HG02885 (cell line): Measurements from ENCODE around the gene SH3GLB1.

Experiments used
- ATAC-seq: cut with Tn5 transposase; IDR thresholded peaks from one replicate; pipeline ENCODE4 v1.9.1; 2021; ENCODE audit warnings: mild to moderate bottlenecking; ENCODE audit not compliant: unreplicated experiment, poor library complexity

The SH3GLB1 gene

DNA sequence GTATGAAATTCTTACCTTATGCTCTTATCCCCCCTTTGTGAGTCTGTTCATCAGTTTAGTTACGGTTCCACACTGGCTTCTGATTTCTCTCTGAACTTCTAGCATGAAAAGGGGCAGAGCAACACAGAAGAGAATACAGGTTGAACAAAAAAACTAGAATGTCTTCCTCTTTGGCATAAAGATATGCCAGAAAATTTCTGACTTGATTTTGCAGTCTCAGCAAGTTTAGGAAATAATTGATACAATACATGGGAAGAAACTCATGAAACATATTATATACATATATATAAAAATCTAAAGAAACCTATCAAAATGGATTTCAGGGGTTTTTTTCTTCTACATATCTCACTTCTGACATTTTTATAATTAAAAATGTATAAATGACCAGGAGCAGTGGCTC lies 27.0 kb downstream of the SH3GLB1 start:
- no peak for ATAC-seq

DNA sequence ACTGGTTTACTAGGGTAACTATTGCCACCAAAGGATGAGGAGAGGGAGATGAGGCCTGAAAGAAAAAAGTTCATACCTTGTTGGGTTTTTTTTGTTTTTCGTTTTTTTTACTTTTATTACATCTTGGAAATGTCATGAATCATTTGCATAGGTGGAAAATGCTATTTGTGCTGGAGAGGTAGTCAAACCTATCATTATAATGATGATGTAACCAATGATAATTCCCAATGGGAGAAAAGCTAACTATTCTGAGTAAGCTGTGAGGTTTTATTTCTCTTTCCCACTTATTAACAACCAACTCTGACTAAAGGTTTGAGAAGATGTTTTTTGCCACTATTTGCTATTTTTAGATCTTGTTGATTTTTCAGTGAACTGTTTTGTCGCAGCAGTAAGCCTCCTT lies 29.0 kb downstream of the SH3GLB1 start:
- no peak for ATAC-seq

GRCh38 chr1:86739648-86740509 lies 35.5 kb downstream of the SH3GLB1 start:
- peak; percentile 80 for ATAC-seq

DNA sequence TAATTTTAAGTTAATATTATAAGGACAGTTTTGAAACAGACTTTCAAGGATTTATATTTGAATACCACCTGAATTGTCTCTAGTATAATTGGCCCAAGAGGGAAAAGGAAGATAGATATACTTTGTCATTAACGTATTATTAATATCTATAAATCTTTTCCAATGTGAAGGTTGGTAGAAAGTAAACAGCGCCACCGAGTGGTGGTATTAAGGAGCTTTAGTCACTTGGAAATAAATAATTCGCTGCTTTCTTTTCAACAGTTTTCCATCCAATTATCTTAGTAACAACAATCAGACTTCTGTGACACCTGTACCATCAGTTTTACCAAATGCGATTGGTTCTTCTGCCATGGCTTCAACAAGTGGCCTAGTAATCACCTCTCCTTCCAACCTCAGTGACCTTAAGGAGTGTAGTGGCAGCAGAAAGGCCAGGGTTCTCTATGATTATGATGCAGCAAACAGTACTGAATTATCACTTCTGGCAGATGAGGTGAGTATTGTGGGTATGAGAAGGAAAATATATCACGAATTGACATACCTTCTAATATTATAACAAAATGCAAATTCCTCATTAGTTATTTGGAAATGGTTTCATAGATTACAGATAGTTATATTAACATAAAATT lies 37.7 kb downstream of the SH3GLB1 start:
- no peak for ATAC-seq

GRCh38 chr1:86747304-86747703 lies 42.9 kb downstream of the SH3GLB1 start:
- ATAC-seq = no peak

GRCh38 chr1:86748622-86749373 lies 44.4 kb downstream of the SH3GLB1 start:
- no peak for ATAC-seq

GRCh38 chr1:86750076-86750475 lies 45.7 kb downstream of the SH3GLB1 start:
- no peak for ATAC-seq

GRCh38 chr1:86750530-86750929 lies 46.2 kb downstream of the SH3GLB1 start:
- no peak for ATAC-seq

GRCh38 chr1:86751923-86752322 lies 47.5 kb downstream of the SH3GLB1 start:
- ATAC-seq = no peak

DNA sequence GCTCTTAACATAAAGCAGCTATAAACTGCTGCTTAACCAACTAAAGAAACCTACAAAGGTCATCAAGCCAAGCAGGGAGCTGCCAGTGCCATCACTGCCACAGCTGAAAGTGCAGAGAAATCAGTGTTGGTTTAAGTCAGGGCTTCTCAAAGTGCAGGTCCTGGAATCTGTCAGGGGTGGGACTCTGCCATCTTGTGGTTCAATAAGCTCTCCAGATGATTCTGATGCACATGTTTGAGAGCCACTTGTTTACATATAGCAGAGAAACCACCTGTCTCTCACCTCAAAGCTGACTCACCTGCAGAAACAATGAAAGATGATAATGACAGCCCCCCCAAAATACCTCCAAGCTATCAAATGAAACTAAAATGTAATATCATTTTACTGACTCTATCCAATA lies 49.3 kb downstream of the SH3GLB1 start:
- ATAC-seq = no peak

DNA sequence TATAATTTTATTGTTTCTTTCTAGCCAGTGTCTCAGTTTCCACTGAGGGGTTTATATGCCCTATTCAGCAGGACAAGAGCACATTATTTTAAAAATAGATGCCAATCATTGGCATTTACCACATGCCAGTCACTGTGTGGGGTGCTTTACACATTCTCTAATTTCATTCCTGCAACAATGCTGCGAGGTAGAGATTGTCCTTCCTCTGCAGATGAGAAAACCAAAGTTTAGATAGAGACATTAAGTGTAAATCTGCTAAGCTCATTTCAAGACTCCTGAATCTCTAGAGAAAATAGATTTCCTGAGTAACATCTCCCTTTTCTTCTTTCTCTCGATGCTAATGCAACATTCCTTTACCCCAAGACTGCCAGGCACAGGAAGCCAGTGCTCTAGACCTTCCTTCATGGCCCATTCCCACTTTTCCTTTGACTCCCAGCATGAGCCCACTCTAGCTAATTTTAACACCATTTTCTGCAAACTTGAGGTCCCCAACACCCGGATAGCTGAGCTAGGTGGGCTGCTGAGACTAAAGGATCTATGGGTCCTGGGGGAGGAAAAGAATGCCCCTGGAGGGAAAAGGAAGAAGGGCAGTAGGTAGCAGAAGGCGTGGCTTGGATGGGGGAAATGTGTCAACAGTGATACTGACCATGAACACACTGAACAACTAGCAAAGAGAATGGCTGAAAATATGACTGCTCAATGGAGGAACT lies 50.0 kb downstream of the SH3GLB1 start:
- ATAC-seq = no peak

GRCh38 chr1:86756062-86756406 lies 51.7 kb downstream of the SH3GLB1 start:
- no peak for ATAC-seq

GRCh38 chr1:86757272-86757984 lies 53.1 kb downstream of the SH3GLB1 start:
- no peak for ATAC-seq

DNA sequence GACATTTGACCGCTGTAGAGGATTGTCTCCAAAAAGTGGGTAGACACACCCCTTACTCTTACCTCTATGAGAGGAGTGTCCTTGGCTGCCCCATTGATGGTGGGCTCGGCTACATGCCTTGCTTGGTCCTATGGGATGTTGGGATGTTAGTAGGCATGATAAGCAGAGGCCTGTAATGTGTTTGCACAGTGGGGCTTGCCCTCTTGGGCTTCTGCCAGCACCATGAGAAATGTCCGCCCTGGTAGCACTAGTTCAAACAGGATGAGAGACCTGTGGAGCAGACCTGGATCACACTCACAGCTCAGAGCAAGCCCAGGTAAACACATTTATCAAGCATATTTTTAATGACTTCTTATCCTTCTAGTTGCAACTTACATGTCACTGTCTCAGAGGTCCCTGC lies 54.2 kb downstream of the SH3GLB1 start:
- ATAC-seq = no peak

DNA sequence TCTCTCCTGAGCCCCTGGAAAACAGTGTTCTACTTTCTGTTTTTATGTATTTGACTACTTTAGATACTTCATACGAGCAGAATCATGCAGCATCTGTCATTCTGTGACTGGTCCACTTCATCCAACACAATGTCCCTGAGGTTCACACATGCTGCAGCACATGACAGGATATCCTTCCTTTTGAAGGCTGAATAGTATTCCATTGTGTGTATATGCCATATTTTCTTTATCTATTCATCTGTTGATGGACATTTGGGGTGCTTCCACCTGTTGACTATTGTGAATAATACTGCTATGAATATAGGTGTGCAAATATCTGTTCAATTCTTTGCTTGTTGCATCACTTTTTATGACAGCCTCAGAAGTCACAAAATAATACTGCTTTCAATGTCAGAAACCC lies 55.8 kb downstream of the SH3GLB1 start:
- no peak for ATAC-seq

GRCh38 chr1:86762336-86762735 lies 58.0 kb downstream of the SH3GLB1 start:
- no peak for ATAC-seq

DNA sequence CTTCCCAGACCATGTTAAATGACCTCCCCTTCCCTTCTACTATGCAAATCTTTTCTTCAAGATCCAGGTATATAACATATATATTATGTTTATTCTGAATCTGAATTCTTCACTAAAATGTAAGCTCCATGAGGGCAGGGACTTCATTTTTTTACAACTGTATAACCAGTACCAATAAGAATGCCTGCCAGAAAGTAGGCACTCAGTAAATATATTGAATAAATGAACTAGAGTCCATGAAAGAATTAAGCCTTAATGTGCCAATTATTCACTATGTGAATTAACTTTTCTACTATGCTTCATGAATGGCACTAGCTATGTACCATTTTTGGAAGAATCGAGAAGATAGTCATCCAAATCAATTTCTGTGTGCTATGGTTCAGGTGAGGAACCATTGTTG lies 60.1 kb downstream of the SH3GLB1 start:
- no peak for ATAC-seq

DNA sequence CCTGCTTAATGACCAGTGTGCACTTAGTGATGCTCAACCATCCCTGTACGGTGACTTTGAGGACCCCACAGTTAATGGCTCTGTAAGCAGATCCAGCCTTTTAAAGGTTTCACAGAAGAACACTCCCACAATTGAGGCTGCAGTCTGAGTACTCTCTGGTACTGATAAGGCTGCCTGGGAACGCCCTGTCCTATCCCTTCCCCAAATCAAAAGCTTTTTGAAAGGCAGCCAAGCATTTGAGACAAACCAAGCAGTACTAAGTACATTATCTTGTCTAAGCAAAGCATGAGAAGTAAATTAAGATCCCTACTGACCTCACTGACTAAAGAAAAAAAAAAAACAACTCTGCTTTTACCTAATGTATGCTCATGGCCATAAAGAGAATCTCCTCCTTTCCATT lies 60.7 kb downstream of the SH3GLB1 start:
- ATAC-seq = no peak

GRCh38 chr1:86765674-86766073 lies 61.3 kb downstream of the SH3GLB1 start:
- ATAC-seq = no peak

DNA sequence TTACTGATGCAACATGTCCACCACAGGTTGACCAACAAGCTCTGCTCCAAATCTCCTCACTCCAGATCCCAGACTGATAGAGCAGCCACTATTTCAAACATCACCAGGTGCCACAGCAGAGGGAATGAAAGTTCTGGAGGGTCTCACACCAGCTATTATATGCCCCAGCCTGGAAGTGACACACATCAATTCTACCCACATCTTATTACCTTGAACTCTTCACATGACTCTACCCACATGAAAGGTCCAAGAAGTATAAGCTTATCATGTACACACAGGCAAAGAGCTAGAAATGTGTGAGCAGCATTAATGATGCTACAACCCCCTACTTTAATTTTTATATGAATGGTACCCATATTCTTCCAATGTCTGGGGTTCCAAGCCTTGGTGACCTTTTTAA lies 64.2 kb downstream of the SH3GLB1 start:
- ATAC-seq = no peak
